Immature natural killer cell (primary cell): ENCODE data around the gene SSNA1. TPM values are rescaled to one million over a fixed set of nuclear protein-coding genes. Genes with fewer than 3 reads are reported as not detected.
A peak's percentile ranks its signal among the peaks of the same experiment; 100 is the strongest.

Source experiments
- DNase-seq, 3 donors: peaks; one replicate each; pipeline ENCODE4 v3.0.0; 2022; ENCODE audit warnings: mixed read lengths in 1 of 3
- H3K27ac Mint-ChIP-seq, 6 donors: one replicate each; pipeline ENCODE4 v1.8.0; 2020; ENCODE audit warnings: mixed read lengths in 6 of 6, mild to moderate bottlenecking in 5 of 6, inconsistent platforms in 4 of 6, moderate library complexity in 3 of 6
- H3K27me3 Mint-ChIP-seq, 3 donors: one replicate each; pipeline ENCODE4 v1.8.0; 2020 to 2021; ENCODE audit warnings: low read depth in 3 of 3, mild to moderate bottlenecking in 3 of 3, mixed read lengths in 3 of 3, moderate library complexity in 3 of 3, inconsistent platforms in 1 of 3
- H3K36me3 Mint-ChIP-seq, 3 donors: one replicate each; pipeline ENCODE4 v1.8.0; 2020; ENCODE audit warnings: mixed read lengths in 3 of 3, inconsistent platforms in 2 of 3, mild to moderate bottlenecking in 2 of 3
- H3K4me1 Mint-ChIP-seq, 2 donors: one replicate each; pipeline ENCODE4 v1.8.0; 2020; ENCODE audit warnings: inconsistent platforms in 2 of 2, mild to moderate bottlenecking in 2 of 2, mixed read lengths in 2 of 2, moderate library complexity in 1 of 2
- H3K4me3 Mint-ChIP-seq, 5 donors: one replicate each; pipeline ENCODE4 v1.8.0; 2020; ENCODE audit warnings: mild to moderate bottlenecking in 5 of 5, mixed read lengths in 5 of 5, inconsistent platforms in 3 of 5, moderate library complexity in 3 of 5
- H3K9me3 Mint-ChIP-seq, 6 donors: one replicate each; pipeline ENCODE4 v1.8.0; 2020; ENCODE audit warnings: mild to moderate bottlenecking in 6 of 6, mixed read lengths in 6 of 6, inconsistent platforms in 4 of 6, moderate library complexity in 3 of 6
- polyA plus RNA-seq, 3 donors: library from polyadenylated mRNA; unstranded; fragments of 300-500 nt; fragmentation: Illumina TruSeq; gene quantifications; one replicate each; pipeline ENCODE4 v1.2.3, GENCODE V29; 2021

The SSNA1 gene
- polyA plus RNA-seq, 3 donors from 2014 or later = 164 to 191 (median 181) TPM

DNA sequence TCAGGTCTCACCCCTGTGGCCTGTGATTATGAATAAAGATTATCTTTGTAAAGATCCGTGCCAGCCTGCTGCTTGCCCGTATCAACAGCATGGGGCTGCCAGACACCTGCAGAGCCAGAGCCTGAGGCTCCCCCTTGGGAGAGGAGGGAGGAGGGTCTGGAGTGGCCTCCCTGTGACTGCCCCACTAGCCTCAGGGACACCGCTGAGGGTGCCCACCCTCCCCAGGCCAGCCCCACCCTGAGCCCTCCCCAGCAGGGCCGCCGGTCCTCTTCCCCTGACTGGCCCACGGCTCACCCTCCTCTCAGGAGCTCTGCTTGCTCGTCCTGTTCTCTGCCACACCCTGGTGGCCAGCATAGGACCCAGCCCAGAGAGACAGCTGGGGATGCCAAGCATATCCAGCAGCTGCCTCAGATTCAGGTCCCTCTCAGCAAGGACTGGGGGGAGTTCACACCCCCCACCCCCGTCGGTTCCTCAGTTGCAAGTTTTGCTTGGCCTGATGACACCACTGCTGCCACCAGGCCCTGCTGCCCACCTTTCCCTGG lies 1.9 kb downstream of the SSNA1 start:
- Mint-ChIP-seq H3K4me1 (peaks cover 31 to 34% of the 10 kb centered on the region in 2 donors), H3K27me3 (peaks cover 2 to 14% (median 9%) of the 10 kb centered on the region in 3 donors), H3K9me3 (no peaks in the 10 kb centered on the region), H3K27ac (peak overlapping the region; percentile 67 to 97 (median 74)), H3K4me3 (peak overlapping the region in 4 of 5 donors; percentile 62 to 71 (median 64)), H3K36me3 (no peaks in the 10 kb centered on the region)
- DNase-seq = no peak

DNA sequence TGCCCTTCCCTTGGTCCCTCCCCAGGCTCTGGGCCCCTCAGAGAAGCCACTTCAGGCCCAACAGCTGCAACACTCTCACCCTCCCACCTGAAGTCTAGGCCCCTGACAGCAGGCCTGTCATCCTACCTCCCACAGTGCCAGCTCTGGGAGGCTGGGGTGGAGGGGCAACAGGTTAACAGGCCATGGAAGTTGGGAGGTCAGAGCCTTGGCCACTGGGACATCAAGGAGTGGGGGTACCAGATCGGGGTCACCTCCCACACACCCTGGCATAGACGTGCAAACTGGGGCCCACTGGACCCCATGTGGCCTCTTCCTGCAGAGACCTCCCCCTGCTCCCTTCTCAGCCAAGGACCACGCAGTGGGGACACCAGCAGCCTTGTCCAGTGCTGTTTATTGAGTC lies 2.8 kb downstream of the SSNA1 start:
- H3K9me3 Mint-ChIP-seq = no peaks in the 10 kb centered on the region
- H3K27me3 Mint-ChIP-seq = peaks cover 2 to 11% (median 10%) of the 10 kb centered on the region in 3 donors
- H3K27ac Mint-ChIP-seq = peak overlapping the region in 1 of 6 donors; percentile 78
- H3K4me1 Mint-ChIP-seq = peaks cover 28 to 32% of the 10 kb centered on the region in 2 donors
- DNase-seq = no peak
- no peaks in the 10 kb centered on the region for H3K36me3 Mint-ChIP-seq
- H3K4me3 Mint-ChIP-seq = no peak overlapping the region

DNA sequence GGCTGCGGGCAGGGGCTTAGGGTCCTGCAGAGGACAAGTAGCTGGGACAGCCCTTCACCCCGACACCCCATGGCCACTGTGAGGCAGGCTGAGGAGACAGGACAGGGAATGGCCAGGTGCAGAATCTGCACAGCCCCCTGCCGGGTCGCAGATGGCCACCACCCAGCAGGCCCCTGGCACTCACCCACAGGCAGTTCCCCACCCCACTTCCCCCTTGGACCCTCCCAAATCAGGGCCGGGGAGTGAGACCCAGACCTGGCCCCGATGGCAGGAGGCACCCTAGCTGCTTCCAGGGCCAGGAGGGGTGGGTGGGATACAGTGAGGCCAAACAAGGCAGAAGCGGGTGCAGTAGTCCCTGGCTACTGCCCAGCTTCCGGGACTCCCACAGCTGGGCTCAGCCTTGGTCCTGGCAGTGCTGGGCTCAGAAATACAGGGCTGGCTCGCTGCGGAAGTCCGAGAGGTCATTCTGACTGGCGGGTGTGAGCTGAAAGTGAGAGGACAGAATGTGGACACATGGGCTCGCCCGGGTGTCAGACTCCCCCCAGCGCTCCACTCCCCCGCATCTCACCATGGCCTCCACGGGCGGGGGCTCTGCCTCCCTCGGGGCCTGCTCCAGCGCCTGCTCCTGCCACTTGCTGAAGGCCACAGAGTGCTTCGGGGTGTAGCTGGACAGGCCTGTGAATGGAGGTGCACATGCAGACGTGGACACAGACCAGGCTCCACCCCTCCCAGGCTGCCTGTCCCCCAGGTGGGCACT lies 3.4 kb downstream of the SSNA1 start:
- no peaks in the 10 kb centered on the region for H3K9me3 Mint-ChIP-seq
- H3K27me3 Mint-ChIP-seq = peaks cover 2 to 11% (median 10%) of the 10 kb centered on the region in 3 donors
- H3K27ac Mint-ChIP-seq = no peak overlapping the region
- no peaks in the 10 kb centered on the region for H3K36me3 Mint-ChIP-seq
- no peak overlapping the region for H3K4me3 Mint-ChIP-seq
- no peak for DNase-seq
- H3K4me1 Mint-ChIP-seq = peaks cover 22 to 26% of the 10 kb centered on the region in 2 donors

GRCh38 chr9:137192448-137192780 lies 3.9 kb downstream of the SSNA1 start:
- no peak for DNase-seq
- Mint-ChIP-seq H3K4me3 (no peak overlapping the region), H3K27me3 (peaks cover 2 to 10% (median 10%) of the 10 kb centered on the region in 3 donors), H3K36me3 (no peaks in the 10 kb centered on the region), H3K9me3 (no peaks in the 10 kb centered on the region), H3K4me1 (peaks cover 17 to 20% of the 10 kb centered on the region in 2 donors), H3K27ac (no peak overlapping the region)

GRCh38 chr9:137192859-137193258 lies 4.4 kb downstream of the SSNA1 start:
- no peak for DNase-seq
- no peaks in the 10 kb centered on the region for H3K36me3 Mint-ChIP-seq
- H3K4me3 Mint-ChIP-seq = no peak overlapping the region
- H3K27me3 Mint-ChIP-seq = peaks cover 2 to 8% (median 7%) of the 10 kb centered on the region in 3 donors
- no peaks in the 10 kb centered on the region for H3K9me3 Mint-ChIP-seq
- H3K4me1 Mint-ChIP-seq = peaks cover 12 to 16% of the 10 kb centered on the region in 2 donors
- H3K27ac Mint-ChIP-seq = no peak overlapping the region

DNA sequence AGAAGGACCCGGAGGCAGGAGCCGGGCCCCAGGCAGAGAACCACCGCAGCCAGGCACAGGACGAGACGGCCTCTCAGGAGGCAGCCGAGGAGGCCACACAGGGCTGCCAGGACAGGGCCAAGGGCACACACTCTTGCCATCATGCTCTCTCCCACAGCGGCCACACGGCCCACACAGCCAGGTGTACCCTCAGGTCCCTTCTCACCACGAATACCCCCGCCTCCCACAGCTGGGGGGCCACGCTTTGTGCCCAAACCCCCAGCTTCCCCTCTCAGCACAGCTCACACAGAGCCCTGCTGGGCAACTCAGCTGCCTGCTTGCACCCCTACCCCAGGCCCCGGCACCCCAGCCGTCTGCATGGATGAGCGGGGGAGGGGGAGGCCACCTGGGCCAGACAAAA lies 5.3 kb downstream of the SSNA1 start:
- no peaks in the 10 kb centered on the region for H3K36me3 Mint-ChIP-seq
- peaks cover 11 to 14% of the 10 kb centered on the region in 2 donors for H3K4me1 Mint-ChIP-seq
- H3K4me3 Mint-ChIP-seq = no peak overlapping the region
- no peaks in the 10 kb centered on the region for H3K9me3 Mint-ChIP-seq
- no peak for DNase-seq
- no peak overlapping the region for H3K27ac Mint-ChIP-seq
- peaks cover 0 to 2% (median 1%) of the 10 kb centered on the region in 3 donors for H3K27me3 Mint-ChIP-seq

GRCh38 chr9:137194388-137194787 lies 5.9 kb downstream of the SSNA1 start:
- H3K4me3 Mint-ChIP-seq = no peak overlapping the region
- DNase-seq = no peak
- peaks cover 0 to 2% (median 1%) of the 10 kb centered on the region in 3 donors for H3K27me3 Mint-ChIP-seq
- H3K9me3 Mint-ChIP-seq = no peaks in the 10 kb centered on the region
- no peaks in the 10 kb centered on the region for H3K36me3 Mint-ChIP-seq
- H3K27ac Mint-ChIP-seq = no peak overlapping the region
- H3K4me1 Mint-ChIP-seq = peaks cover 5 to 9% of the 10 kb centered on the region in 2 donors

DNA sequence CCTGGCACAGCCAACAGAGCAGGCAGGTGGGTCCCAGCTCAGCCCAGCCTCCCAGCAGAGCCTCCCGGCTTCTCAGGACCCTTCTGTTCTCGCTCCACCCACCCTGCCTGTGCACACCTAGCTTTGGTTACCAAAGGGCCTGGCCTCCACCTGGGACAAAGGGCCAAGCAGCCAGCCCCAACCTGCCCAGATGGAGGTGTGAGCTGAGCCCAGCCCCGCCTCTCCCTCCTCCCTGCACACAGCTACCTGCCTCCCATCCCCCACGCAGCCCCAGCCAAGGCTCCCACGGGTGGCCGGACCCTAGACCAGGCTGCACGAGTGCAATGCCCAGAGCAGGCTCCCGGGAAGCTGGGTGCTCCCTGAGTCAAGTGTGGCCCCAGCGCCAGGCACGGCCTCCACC lies 6.4 kb downstream of the SSNA1 start:
- peaks cover 0 to 2% (median 1%) of the 10 kb centered on the region in 3 donors for H3K27me3 Mint-ChIP-seq
- no peak overlapping the region for H3K4me3 Mint-ChIP-seq
- H3K27ac Mint-ChIP-seq = no peak overlapping the region

GRCh38 chr9:137195525-137196220 lies 7.2 kb downstream of the SSNA1 start:
- H3K4me3 Mint-ChIP-seq = no peak overlapping the region
- H3K9me3 Mint-ChIP-seq = no peaks in the 10 kb centered on the region
- H3K4me1 Mint-ChIP-seq = peaks cover 0 to 7% of the 10 kb centered on the region in 2 donors
- H3K27ac Mint-ChIP-seq = no peak overlapping the region
- no peaks in the 10 kb centered on the region for H3K36me3 Mint-ChIP-seq
- H3K27me3 Mint-ChIP-seq = peaks cover 0 to 2% (median 2%) of the 10 kb centered on the region in 3 donors
- DNase-seq = no peak

More for the DNA sequence above, 6.4 kb downstream of the SSNA1 start:
- H3K9me3 Mint-ChIP-seq = no peaks in the 10 kb centered on the region
- peaks cover 0 to 7% of the 10 kb centered on the region in 2 donors for H3K4me1 Mint-ChIP-seq
- H3K36me3 Mint-ChIP-seq = no peaks in the 10 kb centered on the region
- no peak for DNase-seq

DNA sequence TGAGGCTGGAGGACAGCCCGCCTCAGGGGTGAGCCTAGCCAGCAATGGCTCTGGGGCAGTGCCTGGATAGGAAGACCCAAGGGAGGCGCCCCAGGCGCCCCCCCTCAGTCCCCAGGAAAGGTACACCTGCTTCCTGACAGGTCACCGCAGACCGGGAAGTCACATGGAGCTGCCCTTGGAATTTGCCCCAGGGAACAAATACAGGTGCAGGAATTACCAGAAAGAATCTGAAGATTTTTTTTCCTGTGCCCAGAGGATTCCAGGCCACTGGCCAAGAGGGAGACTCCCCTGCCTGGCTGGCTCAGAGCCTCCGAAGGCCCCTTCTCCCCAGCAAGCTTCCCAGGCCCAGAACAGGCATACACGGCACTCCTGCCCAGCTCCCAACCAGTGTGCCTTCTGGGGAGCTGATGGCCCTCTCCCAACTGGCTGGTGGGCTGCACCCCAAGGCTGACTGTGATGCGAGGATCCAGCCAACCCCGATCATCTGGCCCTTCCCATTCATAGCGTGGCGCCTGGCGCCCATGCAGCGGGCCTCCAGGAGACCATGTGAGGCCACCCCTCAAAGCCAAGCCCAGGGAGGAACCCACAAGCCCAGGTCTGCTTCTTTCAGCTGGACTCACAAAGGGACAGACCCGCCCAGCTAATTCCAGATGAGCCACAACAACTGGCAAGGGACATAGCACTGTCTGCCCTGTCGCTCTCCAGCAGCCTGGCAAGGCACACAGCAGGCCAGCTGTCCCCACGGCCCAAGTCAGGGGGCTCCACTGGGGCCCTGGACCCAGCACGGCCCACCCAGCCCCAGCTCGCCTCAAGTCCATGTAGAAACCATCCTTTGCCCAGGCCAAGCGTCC lies 9.8 kb downstream of the SSNA1 start:
- Mint-ChIP-seq H3K36me3 (no peaks in the 10 kb centered on the region), H3K9me3 (no peaks in the 10 kb centered on the region), H3K27ac (no peak overlapping the region), H3K4me1 (peaks cover 7 to 12% of the 10 kb centered on the region in 2 donors), H3K27me3 (peaks cover 0 to 4% (median 0%) of the 10 kb centered on the region in 3 donors), H3K4me3 (peak overlapping the region in 3 of 5 donors; percentile 24 to 46 (median 24))
- DNase-seq = no peak

DNA sequence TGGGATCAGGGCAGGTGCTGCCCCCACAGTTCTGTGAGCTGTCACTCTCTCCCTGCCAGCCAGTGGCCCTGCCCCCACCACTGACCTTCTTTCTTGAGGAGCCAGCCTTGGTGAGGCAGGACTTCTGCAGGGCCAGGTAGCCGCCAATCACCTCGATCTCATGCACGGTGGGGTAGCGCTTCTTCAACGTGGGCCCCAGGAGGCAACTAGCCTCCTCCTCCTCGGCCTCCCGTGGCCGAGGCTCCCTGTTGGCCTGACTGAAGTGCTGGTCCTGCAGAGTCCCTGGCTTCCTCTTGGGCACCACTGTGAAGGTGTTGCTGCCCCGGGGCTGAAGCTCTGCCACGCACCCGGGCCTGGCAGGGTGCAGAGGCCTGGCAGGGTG lies 10.4 kb downstream of the SSNA1 start:
- no peak for DNase-seq
- no peaks in the 10 kb centered on the region for H3K9me3 Mint-ChIP-seq
- peak overlapping the region in 1 of 5 donors; percentile 24 for H3K4me3 Mint-ChIP-seq
- no peaks in the 10 kb centered on the region for H3K36me3 Mint-ChIP-seq
- peaks cover 10 to 12% of the 10 kb centered on the region in 2 donors for H3K4me1 Mint-ChIP-seq
- H3K27me3 Mint-ChIP-seq = peaks cover 0 to 4% (median 0%) of the 10 kb centered on the region in 3 donors
- no peak overlapping the region for H3K27ac Mint-ChIP-seq

GRCh38 chr9:137199411-137200121 lies 11.1 kb downstream of the SSNA1 start:
- Mint-ChIP-seq H3K27me3 (peaks cover 0 to 4% (median 0%) of the 10 kb centered on the region in 3 donors), H3K9me3 (no peaks in the 10 kb centered on the region), H3K36me3 (no peaks in the 10 kb centered on the region), H3K4me3 (peak overlapping the region; percentile 61 to 81 (median 66)), H3K27ac (peak overlapping the region in 1 of 6 donors; percentile 48), H3K4me1 (peaks cover 15 to 18% of the 10 kb centered on the region in 2 donors)
- DNase-seq = no peak
